ENCODE data around the gene CYB561D1. TPM values are rescaled to one million over a fixed set of nuclear protein-coding genes. Genes with fewer than 3 reads are reported as not detected.

The CYB561D1 gene
- polyA plus RNA-seq, 10 donors = 6.2 to 12.4 (median 9.2) TPM

- DNase-seq = no peak
Measured at GRCh38 chr1:109527846-109528695, 34.2 kb downstream of the CYB561D1 start.

DNA sequence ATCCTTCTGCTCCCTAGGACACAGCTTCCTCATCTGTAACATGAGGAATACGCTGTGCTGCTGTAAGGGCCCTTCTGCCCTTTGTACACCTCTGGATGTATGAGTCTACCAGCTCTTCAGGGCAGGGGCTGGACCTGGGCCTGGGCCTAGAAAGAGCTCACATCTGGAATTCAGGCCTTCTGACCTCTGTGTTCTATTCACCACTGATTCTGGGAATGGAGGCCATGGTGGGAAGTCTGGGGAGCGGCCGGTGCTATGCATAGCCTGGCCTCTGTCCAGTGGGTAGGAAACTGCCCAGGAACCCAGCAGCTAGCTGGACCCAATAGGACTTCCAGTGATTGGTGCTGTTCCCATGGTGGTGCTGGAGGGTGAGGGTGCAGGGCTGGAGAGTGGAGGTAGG, 34.8 kb downstream of the CYB561D1 start:
- DNase-seq = no peak

DNA sequence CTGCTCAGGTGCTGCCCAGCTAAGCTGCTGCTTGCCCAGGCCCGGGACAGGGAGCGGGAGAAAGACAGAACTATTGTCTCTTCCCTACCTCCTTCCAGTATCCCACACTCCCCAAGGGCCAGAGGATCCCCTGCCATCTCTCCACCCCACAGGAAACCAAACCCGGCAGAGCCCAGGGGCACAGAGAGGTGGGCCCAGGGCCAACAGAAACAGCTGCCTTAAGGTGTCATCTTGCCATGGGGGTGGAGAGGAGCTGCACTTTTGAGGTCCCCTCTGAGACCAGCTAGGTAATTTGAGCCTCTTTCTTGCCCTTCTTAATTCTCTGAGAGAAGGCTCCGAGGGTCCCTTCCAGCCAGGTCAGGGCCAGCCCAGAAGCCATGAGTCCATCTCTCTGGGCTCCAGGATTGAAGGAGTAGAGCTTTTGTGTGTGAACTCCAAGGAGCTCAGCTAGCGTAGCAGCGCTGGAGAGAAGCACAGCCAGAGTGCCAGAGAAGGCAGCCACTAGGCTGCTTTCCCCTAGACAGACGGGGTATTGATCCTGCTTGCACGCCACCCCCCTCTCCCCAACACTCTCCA, 36.1 kb downstream of the CYB561D1 start:
- DNase-seq = peak; percentile 56 to 75 (median 60)

- peak; percentile 60 to 84 (median 67) for DNase-seq
Measured at GRCh38 chr1:109530457-109531087, 36.7 kb downstream of the CYB561D1 start.

DNA sequence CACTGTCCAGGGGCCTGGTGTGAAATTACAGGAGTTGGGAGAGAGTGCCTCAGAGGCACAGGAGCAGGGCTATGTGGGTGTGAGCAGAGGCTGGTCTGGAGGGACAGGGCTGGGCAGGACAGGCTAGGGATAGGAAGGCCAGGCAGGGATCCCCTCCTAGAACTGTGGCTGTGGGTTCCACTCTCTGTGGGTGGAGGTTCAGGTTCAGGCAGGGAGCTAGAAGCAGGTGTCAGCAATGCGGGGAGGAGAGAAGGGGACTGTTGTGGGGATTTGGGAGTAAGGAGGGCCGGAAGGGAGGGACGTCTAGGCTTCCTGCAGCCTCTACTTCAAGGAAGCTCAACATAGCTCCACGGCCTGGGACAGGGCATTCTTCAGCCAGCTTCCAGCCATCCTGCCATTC, 37.5 kb downstream of the CYB561D1 start:
- DNase-seq = no peak

- DNase-seq = no peak
Measured at GRCh38 chr1:109531826-109532364, 38.0 kb downstream of the CYB561D1 start.

DNA sequence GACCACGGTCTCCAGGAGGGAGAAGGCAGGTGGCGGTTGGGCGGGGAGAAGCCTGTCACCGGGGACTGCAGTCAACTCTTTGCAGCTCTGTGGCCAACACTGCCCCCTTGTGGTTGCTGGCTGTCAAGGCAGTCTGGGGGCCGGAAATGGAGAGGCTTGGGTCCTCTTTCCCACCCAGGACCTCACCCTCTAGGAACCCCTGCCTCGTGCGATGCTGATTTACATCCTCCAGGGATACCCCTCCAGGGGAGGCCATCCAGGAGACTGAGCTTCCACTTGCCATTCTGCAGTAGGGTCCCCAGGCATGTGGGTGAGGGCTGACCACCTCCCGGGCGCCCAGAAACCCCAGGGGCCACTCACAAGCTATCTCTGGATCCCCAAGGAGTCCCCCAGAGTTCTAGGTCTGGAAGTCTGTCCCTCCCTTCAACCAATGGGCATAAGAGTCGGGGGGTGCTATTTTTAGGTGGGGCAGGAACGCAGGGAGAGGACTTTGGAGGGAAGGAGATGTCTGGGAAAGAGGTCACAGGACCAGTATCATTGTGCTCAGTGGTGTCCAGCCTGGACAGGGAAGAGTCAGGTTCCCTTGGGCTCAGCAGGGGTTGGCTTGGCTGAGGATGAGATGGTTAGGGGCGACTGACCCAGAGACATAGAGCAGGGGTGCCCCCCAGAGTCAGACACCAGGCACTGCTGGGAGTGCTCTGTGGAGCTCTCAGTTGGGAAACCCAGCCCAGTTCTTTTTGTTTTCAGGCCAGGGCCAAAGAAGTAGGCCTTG, 38.7 kb downstream of the CYB561D1 start:
- peak; percentile 76 to 90 (median 87) for DNase-seq

GRCh38 chr1:109534307-109534858, 40.5 kb downstream of the CYB561D1 start:
- no peak for DNase-seq

GRCh38 chr1:109535481-109535880, 41.6 kb downstream of the CYB561D1 start:
- no peak for DNase-seq

- DNase-seq = peak; percentile 49 to 80 (median 65)
Measured at GRCh38 chr1:109535971-109536491, 42.1 kb downstream of the CYB561D1 start.

GRCh38 chr1:109537450-109538178, 43.7 kb downstream of the CYB561D1 start:
- no peak for DNase-seq

- DNase-seq = no peak
Measured at GRCh38 chr1:109538827-109539555, 45.1 kb downstream of the CYB561D1 start.

GRCh38 chr1:109539676-109540075, 45.8 kb downstream of the CYB561D1 start, which contains the start of gene GPR61:
Gene GPR61 (plus strand): TSS chr1:109539872. CDS start chr1:109543023, 3,151 bp downstream.
- DNase-seq = no peak

- no peak for DNase-seq
Measured at GRCh38 chr1:109541102-109541501, 47.2 kb downstream of the CYB561D1 start.

- DNase-seq = no peak
Measured at GRCh38 chr1:109542657-109543056, 48.8 kb downstream of the CYB561D1 start.

GRCh38 chr1:109543283-109543987, 49.5 kb downstream of the CYB561D1 start:
- no peak for DNase-seq

DNA sequence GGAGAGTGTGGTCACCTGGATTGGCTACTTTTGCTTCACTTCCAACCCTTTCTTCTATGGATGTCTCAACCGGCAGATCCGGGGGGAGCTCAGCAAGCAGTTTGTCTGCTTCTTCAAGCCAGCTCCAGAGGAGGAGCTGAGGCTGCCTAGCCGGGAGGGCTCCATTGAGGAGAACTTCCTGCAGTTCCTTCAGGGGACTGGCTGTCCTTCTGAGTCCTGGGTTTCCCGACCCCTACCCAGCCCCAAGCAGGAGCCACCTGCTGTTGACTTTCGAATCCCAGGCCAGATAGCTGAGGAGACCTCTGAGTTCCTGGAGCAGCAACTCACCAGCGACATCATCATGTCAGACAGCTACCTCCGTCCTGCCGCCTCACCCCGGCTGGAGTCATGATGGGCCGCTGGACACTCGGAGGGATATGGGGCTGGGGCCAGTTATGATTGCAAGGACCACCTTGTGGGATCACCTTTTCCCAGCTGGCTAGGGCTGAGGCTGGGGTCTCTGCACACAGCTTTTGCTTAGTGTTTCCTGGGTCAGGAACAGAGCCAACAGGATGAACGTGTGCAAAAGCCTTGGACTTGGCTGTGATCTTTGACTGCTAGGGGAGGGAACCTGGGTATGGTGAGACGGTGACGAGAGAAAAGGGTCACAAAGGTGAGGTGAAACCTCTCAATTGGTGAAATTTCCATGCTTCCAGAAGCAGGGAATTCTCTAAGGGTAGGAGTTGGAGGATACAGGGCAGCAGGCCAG, 50.3 kb downstream of the CYB561D1 start:
- no peak for DNase-seq
